Measurements from ENCODE around the gene EPHB2.

- no peak for TF ChIP-seq CTCF (IDR thresholded peaks at IDR 0.05)
- no peak for TF ChIP-seq POLR2A (IDR thresholded peaks at IDR 0.05)
Measured at GRCh38 chr1:22728751-22729399, 18.2 kb downstream of the EPHB2 start.
